ENCODE results near the gene CAMK2N2. TPM values are rescaled to one million over a fixed set of nuclear protein-coding genes. Genes with fewer than 3 reads are reported as not detected.

CAMK2N2 gene
- total RNA-seq = 0.43 TPM

DNA sequence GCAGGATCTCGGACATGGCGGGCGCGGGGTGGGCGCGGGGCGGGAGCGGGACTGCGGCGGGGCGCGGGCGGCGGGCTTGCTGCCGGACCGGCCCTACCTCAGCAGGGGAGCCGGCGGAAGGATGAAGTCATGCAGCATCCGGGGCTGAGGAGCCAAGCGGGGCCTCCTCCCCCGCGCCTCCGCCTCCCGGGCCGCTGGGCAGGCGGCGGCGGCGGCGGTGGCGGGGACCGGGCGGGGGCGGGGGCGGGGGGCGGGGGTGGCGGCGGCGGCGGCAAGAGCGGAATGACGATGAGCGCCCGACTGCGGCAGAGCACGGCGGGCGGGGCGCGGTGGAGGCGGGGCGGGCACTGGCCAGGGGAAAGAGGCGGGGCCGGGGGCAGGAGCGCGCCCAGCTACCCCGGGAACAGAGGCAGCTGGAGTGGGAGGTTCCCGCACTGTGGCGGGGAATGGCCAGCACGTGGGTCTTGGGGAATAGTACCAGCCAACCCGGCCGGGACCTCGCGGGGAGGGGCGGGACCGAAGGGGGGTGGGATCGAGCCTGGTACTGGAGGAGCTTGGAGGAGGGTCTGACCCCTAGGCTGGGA, at the start of gene CAMK2N2:
Gene CAMK2N2, minus strand, starts transcription at position 284 of the 584 bp plus-strand sequence. Its CDS starts 268 bp downstream, at position 16.
- DNase-seq (ENCODE audit: low spot score) (peak; percentile 88), ATAC-seq (peak; percentile 87)

DNA sequence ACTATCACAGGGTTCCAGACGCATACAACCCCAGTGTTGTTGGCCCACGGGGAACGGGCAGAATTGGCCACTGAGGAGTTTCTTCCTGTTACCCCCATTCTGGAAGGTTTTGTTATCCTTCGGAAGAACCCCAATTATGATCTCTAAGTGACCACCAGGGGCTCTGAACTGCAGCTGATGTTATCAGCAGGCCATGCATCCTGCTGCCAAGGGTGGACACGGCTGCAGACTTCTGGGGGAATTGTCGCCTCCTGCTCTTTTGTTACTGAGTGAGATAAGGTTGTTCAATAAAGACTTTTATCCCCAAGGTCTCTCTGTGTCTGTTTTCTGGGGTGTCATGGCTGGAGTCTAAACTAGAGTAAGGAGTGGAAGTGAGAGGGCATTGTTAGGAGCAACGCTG, 47.4 kb upstream of the CAMK2N2 start:
- DNase-seq (ENCODE audit: low spot score) (no peak), ATAC-seq (no peak)

DNA sequence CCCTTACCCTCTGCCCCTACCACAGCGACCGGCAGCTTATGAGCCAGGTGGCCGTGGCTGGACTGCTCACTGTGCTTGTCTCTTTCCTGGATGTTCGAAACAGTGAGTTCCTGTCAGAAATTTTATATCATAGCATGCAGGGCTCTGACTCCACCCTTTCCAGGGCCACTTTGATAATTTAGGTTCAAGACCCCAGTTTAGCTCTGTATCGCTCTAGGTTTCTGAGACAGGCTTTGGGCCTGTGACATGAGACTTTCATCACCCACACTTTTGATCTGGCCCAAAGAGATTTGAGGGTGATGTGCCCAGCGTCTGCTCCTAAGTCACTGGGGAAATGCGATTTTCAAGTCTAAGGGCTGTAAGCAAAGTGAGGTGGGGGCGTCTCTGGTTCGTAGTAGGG, 46.6 kb upstream of the CAMK2N2 start:
- DNase-seq (ENCODE audit: low spot score) (no peak), ATAC-seq (no peak)

DNA sequence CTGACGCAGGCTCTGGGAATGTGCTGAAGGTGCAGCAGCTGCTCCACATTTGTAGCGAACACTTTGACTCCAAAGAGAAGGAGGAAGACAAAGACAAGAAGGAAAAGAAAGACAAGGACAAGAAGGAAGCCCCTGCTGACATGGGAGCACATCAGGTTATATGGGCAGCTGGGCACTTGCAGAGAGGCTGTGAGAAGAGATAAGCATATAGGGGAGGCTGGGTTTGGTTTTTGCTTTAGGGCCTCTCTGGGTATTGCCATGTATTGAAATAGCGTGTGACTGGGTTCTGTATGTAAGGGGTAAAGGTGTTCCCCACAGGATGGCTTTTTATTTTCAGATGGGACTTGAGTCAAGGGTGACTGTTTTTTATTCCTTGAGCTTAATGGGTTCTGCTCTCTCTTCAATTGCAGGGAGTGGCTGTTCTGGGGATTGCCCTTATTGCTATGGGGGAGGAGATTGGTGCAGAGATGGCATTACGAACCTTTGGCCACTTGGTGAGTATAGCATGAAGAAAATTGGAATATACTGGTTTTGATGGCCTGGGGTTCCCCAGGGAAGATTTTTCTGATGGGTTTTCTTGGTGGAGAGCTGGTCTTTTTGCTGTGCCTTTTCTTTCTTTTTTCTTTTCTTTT, 45.1 kb upstream of the CAMK2N2 start:
- DNase-seq (ENCODE audit: low spot score) (no peak), ATAC-seq (no peak)

DNA sequence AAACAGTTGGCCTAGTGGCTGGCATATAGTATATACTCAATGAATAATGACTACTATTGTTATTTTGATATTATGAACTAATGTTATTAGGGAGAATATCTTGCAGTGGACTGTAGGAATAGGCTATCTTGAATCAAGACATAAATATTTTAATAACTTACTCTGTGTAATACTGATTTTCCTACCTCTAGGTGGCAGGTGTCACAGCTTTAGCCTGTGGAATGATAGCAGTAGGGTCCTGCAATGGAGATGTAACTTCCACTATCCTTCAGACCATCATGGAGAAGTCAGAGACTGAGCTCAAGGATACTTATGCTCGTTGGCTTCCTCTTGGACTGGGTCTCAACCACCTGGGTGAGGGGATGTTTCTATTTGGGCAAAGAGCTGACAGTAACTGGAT, 44.2 kb upstream of the CAMK2N2 start:
- DNase-seq (ENCODE audit: low spot score) (no peak), ATAC-seq (peak; percentile 62)

- no peak for ATAC-seq
- DNase-seq (ENCODE audit: low spot score) = no peak
Measured at GRCh38 chr3:184300378-184300720, 39.0 kb upstream of the CAMK2N2 start.

- DNase-seq (ENCODE audit: low spot score) = no peak
- ATAC-seq = no peak
Measured at GRCh38 chr3:184299488-184300377, 38.4 kb upstream of the CAMK2N2 start.

GRCh38 chr3:184298759-184299487, 37.6 kb upstream of the CAMK2N2 start, which contains the start of gene PSMD2:
Gene PSMD2, plus strand, starts transcription at chr3:184299241. Its CDS starts 26 bp downstream, at chr3:184299267.
- DNase-seq (ENCODE audit: low spot score) = peak; percentile 98
- peak; percentile 98 for ATAC-seq

DNA sequence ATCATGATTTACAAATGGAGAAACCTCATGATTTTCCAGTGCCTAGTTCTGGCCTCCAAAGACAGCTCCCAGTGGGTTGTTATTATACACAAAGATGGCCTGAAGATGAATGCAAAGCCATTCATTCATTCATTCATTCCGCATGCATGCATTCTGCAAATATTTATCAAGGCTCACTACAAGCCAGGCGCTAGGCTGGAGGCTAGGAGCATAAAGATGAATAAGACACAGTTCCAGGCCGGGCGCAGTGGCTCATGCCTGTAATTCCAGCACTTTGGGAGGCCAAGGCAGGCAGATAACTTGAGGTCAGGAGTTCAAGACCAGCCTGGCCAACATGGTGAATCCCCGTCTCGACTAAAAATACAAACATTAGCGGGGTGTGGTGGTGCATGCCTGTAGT, 35.3 kb upstream of the CAMK2N2 start:
- ATAC-seq = no peak
- DNase-seq (ENCODE audit: low spot score) = no peak

DNA sequence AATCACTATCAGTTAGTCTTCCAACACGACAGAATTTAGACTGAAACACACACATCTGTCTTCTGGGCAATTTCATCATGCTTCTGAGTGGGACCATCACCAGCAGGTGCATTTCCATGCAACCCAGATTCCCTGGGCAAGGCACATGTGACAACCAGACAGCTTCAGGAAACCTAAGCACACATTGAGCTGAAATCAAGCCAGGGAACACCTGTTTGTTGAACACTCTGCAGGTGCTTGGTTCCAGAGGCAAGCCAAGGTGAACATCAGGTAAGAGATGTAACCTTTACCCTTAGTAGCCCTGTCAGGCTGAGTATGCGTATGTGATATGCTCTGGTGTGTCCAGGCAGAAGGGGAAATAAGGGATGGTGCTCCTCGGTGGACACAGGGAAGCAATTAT, 34.4 kb upstream of the CAMK2N2 start:
- ATAC-seq (no peak), DNase-seq (ENCODE audit: low spot score) (no peak)

DNA sequence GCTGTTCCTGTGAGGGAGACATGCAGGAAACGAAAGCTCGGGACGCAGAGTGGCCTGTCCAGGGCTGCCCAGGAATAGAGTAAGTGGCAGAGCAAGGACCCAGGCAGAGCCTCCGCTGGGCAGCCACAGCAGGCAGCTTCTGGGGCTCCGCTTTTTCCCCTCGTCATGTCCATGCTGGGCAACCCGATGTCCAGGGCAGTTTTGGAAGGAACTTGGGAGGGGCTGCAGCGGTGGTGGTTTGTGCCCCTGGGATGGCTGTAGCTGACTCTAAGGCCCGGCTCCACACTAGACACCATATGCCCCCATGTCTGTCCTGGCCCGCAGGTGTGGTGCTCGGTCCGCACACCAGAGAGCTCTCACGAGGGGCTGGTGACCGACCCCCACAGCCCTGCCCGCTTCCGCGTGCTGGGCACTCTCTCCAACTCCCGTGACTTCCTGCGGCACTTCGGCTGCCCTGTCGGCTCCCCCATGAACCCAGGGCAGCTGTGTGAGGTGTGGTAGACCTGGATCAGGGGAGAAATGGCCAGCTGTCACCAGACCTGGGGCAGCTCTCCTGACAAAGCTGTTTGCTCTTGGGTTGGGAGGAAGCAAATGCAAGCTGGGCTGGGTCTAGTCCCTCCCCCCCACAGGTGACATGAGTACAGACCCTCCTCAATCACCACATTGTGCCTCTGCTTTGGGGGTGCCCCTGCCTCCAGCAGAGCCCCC, 30.5 kb upstream of the CAMK2N2 start:
- DNase-seq (ENCODE audit: low spot score) (no peak), ATAC-seq (no peak)

DNA sequence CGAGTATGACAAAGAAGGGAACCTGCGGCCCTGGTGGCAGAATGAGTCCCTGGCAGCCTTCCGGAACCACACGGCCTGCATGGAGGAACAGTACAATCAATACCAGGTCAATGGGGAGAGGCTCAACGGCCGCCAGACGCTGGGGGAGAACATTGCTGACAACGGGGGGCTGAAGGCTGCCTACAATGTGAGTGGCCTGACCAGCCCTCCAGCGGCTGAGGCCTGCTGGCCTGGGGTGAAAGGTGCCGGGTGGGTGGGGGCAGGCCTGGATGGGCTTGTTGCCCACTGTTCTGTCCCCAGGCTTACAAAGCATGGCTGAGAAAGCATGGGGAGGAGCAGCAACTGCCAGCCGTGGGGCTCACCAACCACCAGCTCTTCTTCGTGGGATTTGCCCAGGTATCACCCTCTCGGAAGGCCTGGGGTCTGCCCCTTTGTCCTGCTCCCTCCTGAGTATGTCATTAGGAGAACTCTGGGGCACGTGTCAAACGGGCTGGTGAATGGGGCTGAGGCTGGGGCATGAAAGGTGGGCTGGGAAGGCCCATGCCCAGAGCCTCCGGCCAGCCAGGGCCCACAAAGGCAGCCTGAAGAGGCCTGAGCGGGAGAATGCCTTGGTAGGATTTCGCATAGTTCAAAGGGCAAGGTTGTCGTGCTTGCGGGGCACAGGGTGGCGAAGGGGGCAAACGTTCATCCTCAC, 29.8 kb upstream of the CAMK2N2 start:
- ATAC-seq (no peak), DNase-seq (ENCODE audit: low spot score) (no peak)

- DNase-seq (ENCODE audit: low spot score) (no peak), ATAC-seq (no peak)
Measured at GRCh38 chr3:184290331-184290730, 29.0 kb upstream of the CAMK2N2 start.

GRCh38 chr3:184289426-184289938, 28.1 kb upstream of the CAMK2N2 start:
- peak; percentile 61 for DNase-seq (ENCODE audit: low spot score)
- peak; percentile 86 for ATAC-seq

DNA sequence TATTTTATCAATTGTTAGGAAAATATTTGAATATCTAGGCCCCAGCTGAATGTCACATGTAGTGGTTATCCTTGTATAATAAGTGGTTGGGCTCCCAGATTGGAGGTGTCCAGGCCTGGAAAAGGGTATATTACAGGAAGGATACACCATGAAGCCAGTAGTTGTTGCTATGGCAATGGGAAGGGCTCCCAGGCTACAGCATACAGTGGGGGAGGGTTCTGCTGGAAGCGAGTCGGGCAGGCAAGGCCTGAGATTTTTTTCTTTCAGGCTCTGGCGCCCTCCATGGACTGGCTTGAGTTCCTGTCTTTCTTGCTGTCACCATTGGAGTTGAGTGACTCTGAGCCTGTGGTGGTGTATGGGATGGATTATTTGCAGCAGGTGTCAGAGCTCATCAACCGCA, 23.3 kb upstream of the CAMK2N2 start:
- ATAC-seq = peak; percentile 88
- peak; percentile 59 for DNase-seq (ENCODE audit: low spot score)

DNA sequence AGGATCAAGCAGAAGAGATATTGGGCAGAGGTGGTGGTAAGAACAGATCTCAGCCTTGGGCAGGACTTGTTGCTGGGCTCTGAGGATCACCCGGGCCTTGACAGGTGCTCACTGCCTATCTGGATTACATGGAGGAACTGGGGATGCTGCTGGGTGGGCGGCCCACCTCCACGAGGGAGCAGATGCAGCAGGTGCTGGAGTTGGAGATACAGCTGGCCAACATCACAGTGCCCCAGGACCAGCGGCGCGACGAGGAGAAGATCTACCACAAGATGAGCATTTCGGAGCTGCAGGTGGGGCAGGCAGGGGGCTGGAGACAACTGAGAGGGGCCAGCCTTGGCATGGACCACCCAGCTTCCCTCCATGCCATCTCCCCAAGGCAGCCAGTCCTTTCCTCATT, 22.3 kb upstream of the CAMK2N2 start:
- DNase-seq (ENCODE audit: low spot score) (no peak), ATAC-seq (no peak)

GRCh38 chr3:184282941-184283340, 21.6 kb upstream of the CAMK2N2 start:
- ATAC-seq (no peak), DNase-seq (ENCODE audit: low spot score) (no peak)

DNA sequence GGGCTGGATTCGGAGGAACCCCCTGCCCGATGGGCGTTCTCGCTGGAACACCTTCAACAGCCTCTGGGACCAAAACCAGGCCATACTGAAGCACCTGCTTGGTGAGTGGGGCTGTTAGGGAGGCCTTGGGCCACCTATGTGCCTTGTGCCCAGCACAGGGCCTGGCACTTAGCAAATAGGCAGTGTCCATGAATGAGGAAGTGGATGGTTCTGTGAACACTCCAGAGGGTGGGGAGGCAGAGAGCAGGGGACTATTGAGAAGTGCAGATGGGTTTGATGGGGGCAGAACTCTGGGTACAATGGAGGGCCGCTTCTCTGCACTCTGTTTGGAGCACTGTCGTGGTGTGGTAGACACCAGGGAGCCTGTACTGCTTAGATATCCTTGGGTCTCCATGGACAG, 16.0 kb upstream of the CAMK2N2 start:
- ATAC-seq (no peak), DNase-seq (ENCODE audit: low spot score) (no peak)

GRCh38 chr3:184275961-184276910, 14.9 kb upstream of the CAMK2N2 start, which contains the start of gene ECE2:
Gene ECE2, plus strand, starts transcription at chr3:184276022. Its CDS starts 132 bp downstream, at chr3:184276154.
- DNase-seq (ENCODE audit: low spot score) (no peak), ATAC-seq (no peak)

All from left lobe of liver (tissue), 2 donors.